ENCODE results near the gene GBF1.
"Not testable (repeated sequence)": the region's sequence is repeated elsewhere in the genome, so short reads cannot be mapped to it uniquely, and the experiment has no call there.

The GBF1 gene

GRCh38 chr10:102308318-102308717 is 63.0 kb downstream of the GBF1 start:
- DNase-seq (ENCODE audit: low read depth), result not testable (repeated sequence)

DNA sequence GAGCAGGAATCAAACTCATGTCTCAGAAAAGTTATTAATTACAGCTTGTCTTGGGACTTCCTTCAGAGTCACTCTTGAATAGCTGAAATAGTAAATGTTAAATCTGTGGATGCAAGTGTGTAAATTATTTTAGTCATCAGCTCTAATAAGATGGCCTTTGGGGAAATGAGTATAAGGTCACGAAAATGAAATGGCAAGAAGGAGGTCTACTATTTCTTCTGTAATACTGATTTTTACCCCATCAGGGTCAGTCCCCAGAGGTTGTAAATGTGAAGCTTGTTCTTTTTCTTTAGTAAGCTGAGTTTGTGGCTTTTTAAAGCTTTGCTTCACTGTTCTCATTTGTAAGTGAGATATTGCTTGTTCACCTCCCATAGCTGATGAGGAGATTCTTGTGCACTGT is 63.9 kb downstream of the GBF1 start:
- DNase-seq (ENCODE audit: low read depth), result no peak

DNA sequence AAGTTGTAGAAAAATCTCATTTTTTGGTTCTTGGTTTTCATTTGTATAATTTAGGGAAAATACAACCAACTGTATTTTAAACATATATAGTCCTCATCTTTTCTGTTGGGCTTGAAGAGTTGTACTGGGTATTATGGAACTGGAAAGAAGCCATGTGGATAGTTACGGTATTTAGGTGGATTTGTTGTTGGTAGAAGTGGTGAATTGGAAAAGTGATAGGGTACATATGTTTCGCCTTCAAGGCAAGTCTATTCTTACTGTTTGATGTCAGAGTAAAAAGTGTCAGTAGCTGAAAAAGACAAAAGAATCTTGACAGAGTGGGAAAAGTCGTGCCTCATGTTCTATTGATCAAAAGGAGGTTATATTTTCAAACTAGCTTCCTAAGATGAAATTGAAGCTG is 64.6 kb downstream of the GBF1 start:
- no peak for DNase-seq (ENCODE audit: low read depth)

DNA sequence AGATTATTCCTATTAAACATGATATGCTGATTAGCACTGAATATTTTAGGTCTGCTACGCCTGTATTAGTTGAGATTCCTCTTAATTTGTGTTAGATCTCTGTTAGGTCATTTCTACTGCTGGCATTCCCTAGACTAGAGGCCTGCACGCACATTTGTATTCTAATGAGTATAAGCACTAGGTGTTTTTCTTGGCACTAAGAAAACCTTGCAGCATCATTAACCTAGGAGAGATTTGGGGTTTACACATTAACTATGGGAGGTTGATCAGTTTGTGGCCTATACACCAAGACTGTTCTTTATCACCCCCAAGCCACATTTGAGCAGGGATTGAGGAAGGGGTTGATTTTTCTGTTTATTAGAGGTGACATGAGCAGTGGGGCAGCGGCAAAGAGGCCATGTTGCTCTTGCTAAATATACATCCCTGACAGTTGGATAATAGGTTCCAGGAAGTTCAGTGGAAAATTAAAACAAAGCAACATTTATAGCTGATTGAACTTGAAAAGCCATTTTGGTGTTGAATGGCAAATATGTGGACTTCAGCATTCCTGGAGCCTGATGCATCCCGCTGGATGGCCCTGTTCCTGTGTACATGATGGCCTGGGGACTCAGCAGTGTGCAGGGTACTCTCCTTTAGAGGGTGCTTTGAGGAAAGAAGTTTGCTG is 65.2 kb downstream of the GBF1 start:
- DNase-seq (ENCODE audit: low read depth), result peak; percentile 39

DNA sequence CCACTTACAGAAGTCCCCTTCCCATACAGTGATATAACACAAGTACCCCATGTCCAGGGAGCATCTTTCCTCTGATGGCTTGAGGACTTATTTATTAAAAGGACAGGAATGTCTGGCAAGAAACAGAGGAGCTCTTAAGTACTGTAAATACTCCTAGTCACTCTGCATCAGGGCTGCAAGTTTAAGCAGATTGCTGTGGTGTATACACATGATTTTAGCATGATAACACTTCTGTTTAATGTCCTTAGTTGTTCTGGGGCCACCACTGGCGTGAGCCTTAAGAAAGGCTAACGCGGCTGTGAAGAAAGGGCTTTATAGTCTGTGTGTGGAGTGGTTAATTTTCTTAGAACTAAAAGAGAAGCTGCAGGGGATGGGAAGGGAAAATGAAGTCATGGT is 65.7 kb downstream of the GBF1 start:
- no peak for DNase-seq (ENCODE audit: low read depth)

DNA sequence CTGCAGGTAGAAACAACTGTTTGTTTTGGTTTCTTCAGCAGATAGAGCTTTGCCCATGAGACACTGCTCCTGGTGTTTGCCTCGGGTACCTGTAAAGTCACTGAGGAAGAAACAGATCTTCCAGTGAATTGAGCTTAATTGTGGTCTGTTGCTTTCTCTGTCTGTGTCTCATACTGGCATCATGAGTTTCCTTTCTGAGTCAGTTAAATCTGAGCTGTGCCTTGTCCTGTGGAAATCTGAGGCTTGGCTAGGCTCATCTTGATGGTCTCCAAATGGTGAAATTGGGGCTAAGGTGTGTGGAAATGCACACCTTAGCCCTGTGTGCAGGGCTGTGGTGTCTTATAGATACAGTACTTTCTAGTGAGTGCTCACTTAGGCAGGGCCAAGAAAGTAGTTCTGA is 67.4 kb downstream of the GBF1 start:
- no peak for DNase-seq (ENCODE audit: low read depth)

- DNase-seq (ENCODE audit: low read depth), result no peak
Measured at GRCh38 chr10:102313221-102313896, 68.0 kb downstream of the GBF1 start.

GRCh38 chr10:102314801-102315200 is 69.5 kb downstream of the GBF1 start:
- no peak for DNase-seq (ENCODE audit: low read depth)

GRCh38 chr10:102316421-102316820 is 71.1 kb downstream of the GBF1 start:
- DNase-seq (ENCODE audit: low read depth), result no peak

DNA sequence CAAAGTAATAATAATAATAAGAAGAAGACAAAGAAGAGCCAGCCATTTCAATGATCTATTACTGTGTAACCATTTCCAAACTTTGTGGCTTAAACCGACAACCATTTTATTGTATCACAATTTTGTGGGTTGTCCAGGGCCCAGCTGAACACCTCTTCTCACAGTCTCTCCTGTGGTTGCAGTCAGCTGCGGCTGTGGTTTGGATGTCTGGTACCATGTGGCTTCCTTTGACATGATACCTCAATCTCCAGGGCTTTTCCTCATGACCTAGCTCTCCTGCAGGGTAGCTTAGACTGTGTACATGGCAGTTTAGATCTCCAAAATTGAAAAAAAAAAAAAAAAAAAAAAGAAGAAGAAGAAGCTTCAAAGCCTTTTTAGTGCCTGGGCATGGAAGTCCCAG is 77.6 kb downstream of the GBF1 start:
- no peak for DNase-seq (ENCODE audit: low read depth)

DNA sequence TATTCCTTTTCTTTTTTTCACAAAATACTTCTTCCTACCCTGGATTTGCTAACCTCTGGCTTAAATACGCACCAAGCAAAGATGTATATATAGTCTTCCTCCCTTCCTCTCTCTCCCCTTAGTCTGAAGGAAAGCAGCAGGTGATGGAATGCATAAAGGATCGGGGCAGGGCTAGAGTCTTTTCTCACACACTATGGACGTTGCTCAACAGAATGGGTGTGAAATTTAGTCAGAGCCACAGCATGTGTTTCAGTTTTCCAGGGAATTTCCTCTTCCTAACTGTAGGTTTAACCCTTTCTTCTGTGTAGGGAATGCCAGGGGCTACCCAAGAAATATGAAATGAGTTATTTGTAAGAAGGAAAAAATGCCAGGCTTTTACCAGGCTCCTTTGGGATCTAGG is 78.7 kb downstream of the GBF1 start:
- DNase-seq (ENCODE audit: low read depth), result no peak

- no peak for DNase-seq (ENCODE audit: low read depth)
Measured at GRCh38 chr10:102326031-102326430, 80.7 kb downstream of the GBF1 start.

GRCh38 chr10:102327002-102327401 is 81.7 kb downstream of the GBF1 start:
- DNase-seq (ENCODE audit: low read depth), result no peak

GRCh38 chr10:102327641-102328040 is 82.3 kb downstream of the GBF1 start:
- DNase-seq (ENCODE audit: low read depth), result no peak

DNA sequence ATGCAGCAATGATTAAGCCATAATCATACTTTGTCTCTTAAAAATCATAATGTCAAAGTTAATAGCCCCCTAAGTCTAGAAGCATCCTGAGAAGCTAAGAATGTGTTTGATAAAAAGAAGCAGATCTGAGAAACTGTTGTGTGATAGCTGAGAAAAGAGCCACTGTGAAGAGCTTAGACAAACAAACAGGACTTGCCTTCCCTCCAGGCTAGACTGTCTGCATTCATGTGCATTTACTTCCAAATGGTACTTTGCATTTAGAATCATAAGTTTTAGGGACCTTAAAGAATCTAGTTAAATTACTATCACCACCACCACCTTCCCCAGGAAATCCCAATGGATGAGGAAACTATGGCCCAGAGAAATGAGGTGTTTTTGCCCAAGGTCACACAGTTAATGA is 87.4 kb downstream of the GBF1 start:
- DNase-seq (ENCODE audit: low read depth), result no peak

- no peak for DNase-seq (ENCODE audit: low read depth)
Measured at GRCh38 chr10:102334101-102334500, 88.8 kb downstream of the GBF1 start.

DNA sequence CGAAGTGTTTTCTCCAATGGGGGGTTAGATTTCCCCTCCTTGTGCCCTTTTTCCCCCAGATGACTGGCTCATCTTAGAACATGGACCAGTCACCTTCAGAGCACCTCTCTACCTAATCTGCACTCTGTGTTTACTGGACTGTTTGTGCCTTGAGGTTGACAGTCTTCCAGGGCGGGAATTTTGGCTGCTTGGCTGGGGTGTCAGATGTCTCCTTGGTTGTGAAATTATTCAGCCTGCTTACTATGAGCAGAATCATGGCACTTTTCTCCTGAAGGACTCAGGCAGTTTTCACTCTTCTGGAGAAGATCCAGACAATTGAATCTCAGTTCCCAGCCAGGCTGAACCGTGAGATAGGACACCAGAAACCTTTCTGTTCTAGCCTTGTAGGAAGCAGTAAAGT is 89.9 kb downstream of the GBF1 start:
- DNase-seq (ENCODE audit: low read depth), result no peak

- no peak for DNase-seq (ENCODE audit: low read depth)
Measured at GRCh38 chr10:102341038-102341688, 95.8 kb downstream of the GBF1 start.

DNA sequence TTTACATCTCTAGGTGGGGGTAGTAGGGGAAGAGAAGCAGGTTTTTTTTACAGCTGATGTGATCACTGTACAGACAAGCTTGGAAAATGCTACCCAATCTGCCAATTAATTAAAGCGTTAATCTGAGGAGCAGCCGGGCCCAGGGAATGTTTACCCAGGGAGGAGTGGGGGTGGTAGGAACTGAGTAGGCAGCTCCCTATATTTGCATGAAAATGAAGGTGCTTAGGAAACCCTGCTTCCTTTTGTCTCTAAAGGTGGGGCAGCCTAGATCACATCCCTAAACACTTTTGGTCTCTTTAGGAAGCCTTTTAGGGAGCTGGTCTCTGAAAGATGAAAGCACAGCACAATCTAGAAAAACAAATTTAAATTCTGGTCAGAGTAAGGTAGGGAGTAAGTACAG is 97.1 kb downstream of the GBF1 start:
- no peak for DNase-seq (ENCODE audit: low read depth)

DNA sequence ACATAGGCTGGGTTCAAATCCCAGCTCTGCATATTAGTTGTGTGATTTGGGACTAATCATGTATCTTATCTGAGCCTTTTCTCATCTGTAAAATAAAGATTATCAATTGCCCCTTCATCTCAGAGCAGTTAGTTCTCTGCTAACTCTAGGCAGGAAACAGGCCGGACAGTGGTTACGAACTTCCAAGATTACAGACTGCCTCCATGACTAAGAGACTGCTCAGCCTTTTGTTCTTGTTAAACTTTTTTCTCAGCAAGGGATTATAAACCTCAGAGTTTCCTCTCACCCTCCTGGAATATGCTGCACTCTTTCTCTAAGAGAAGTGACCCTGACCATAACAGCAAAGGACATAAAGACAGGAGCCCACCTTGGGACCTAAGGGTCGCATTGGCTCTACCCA is 97.6 kb downstream of the GBF1 start:
- DNase-seq (ENCODE audit: low read depth), result peak; percentile 27

DNA sequence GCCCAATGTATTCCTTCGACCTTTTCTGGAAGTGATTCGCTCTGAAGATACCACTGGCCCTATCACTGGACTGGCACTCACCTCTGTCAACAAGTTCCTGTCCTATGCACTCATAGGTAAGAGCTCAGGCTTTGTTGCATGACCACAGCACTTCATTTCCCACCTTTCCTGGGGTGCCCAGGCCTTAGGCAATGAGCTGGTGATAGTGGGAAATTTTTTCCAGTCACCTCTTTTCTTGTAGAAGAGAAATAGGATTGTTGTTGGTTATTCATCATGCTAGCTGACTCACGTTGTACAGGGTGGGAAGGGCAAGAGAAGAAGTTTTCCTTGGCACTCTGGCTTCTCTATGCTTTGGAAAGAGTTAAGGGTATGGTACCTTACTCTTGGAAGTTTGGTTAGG is 98.7 kb downstream of the GBF1 start:
- DNase-seq (ENCODE audit: low read depth), result no peak

DNA sequence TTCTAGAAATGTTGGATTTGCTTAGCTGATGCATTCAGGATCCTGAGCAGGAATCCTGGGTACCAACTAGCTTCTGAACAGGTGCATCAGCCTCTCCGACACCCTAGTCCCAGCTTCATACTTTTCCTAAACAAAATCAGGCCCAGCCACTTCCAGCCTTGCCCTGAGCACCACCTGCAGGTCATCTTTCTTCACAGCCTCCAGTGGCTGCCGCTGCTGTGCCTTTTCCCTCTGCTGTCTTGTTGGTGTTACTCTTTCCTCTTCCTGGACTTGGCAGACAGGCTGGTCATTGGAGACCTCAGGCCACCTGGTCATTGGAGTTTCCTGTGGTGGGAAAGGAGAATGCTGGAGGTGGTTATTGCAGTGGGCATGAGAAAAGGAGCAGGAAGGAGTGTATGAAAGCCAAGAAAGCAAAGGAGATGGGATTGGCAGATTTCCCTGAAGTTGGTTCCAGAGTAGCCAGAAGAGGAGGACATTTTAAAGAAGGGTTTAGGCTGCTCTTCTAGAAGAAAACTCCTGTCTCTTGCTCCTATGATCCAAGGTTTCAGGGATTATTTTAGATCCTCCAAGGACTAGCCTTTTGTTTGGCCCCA is 102.0 kb downstream of the GBF1 start:
- DNase-seq (ENCODE audit: low read depth), result no peak

DNA sequence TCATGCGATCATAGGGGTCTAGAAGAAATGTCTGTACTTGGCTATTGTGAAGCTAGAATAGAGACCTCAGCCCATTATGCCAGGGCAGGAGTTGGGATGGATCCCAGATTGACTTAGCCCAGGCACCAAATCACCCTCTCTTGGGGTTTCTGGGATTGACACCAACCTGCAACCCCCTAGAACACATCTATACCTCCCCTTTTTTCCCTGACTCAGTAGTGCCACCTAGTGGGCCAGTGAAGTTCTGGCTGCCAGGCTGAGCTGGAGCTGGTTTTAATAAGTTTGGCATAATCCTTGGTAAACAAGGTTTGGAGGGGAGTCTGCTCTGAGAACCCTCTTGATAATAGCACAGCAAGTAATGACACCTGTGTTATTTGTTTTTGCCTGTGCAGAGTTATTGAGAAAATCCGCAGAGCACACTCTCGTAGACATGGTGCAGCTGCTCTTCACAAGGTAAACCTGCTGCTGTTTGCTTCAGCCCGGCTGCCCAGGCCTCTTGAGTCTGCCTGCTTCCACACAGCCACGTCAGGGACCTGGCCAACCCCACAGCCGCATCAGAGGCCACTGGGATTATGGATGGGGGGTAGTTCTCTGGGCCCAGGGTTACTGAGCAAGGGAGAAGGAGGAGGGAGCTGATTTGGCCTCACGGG is 106.9 kb downstream of the GBF1 start:
- DNase-seq (ENCODE audit: low read depth), result no peak
